Common myeloid progenitor, CD34-positive (primary cell): ENCODE measurements around the gene PAPSS1.

ENCODE experiments used
- CTCF ChIA-PET: fragments of 350-600 bp; sonication (Branson Sonifier 250); formaldehyde crosslinking; loops from one replicate; lab custom pipeline; 2021; ENCODE audit warnings: antibody characterized with exemption; lab: Charles Lee
- POLR2A ChIA-PET: fragments of 350-600 bp; sonication (Branson Sonifier 250); formaldehyde crosslinking; loops from one replicate; lab custom pipeline; 2021; ENCODE audit warnings: antibody characterized with exemption; lab: Charles Lee
- DNase-seq, 3 donors: peaks; one replicate each; pipeline versions ENCODE4 v3.0.0 to v3.0.0-alpha.2; 2013
- H3K27ac ChIP-seq, 2 experiments: 1 replicate in 1 of 2; 2 replicates in 1 of 2; pipeline ENCODE4 v1.7.0; 2013; ENCODE audit warnings: inconsistent platforms in 2 of 2, low read length in 2 of 2, mild to moderate bottlenecking in 2 of 2, low read depth in 1 of 2, moderate library complexity in 1 of 2; ENCODE audit not compliant: severe bottlenecking in 2 of 2, insufficient read depth in 1 of 2, poor library complexity in 1 of 2
- H3K27me3 ChIP-seq, 5 experiments: replicated peaks in 2 of 5; 1 replicate in 3 of 5; 2 replicates in 2 of 5; pipeline versions ENCODE4 v1.6.1 to v1.7.0; 2013; ENCODE audit warnings: low read length in 4 of 5, mild to moderate bottlenecking in 2 of 5, moderate library complexity in 2 of 5, inconsistent platforms in 1 of 5; ENCODE audit not compliant: insufficient read depth in 5 of 5, control insufficient read depth in 4 of 5
- H3K36me3 ChIP-seq, 4 experiments: 1 replicate in 2 of 4; 2 replicates in 2 of 4; pipeline versions ENCODE4 v1.6.1 to v1.7.0; 2013; ENCODE audit warnings: low read length in 3 of 4, control low read depth in 1 of 4, mild to moderate bottlenecking in 1 of 4; ENCODE audit not compliant: control insufficient read depth in 4 of 4, insufficient read depth in 4 of 4
- H3K4me1 ChIP-seq, 4 experiments: 1 replicate in 3 of 4; 2 replicates in 1 of 4; pipeline versions ENCODE4 v1.6.1 to v1.7.1; 2013; ENCODE audit warnings: low read length in 3 of 4, mild to moderate bottlenecking in 3 of 4, control low read depth in 1 of 4, inconsistent platforms in 1 of 4, moderate library complexity in 1 of 4; ENCODE audit not compliant: control insufficient read depth in 4 of 4, insufficient read depth in 4 of 4; ENCODE audit errors: control extremely low read depth in 1 of 4
- H3K4me3 ChIP-seq, 7 experiments: 1 replicate in 4 of 7; 2 replicates in 3 of 7; pipeline versions ENCODE4 v1.5.1 to v1.7.0; 2013; ENCODE audit warnings: mild to moderate bottlenecking in 7 of 7, low read length in 6 of 7, moderate library complexity in 6 of 7, inconsistent platforms in 2 of 7, low read depth in 2 of 7, control low read depth in 1 of 7; ENCODE audit not compliant: insufficient read depth in 4 of 7, control insufficient read depth in 1 of 7; ENCODE audit errors: extremely low read depth in 1 of 7
- H3K9me3 ChIP-seq, 5 experiments: 1 replicate in 4 of 5; 2 replicates in 1 of 5; pipeline versions ENCODE4 v1.6.1 to v1.7.1; 2013; ENCODE audit warnings: low read length in 4 of 5, mild to moderate bottlenecking in 2 of 5, inconsistent platforms in 1 of 5, low read depth in 1 of 5, moderate library complexity in 1 of 5; ENCODE audit not compliant: control insufficient read depth in 4 of 5, insufficient read depth in 2 of 5; ENCODE audit errors: control extremely low read depth in 1 of 5
- WGBS: methylation state at CpG from one replicate; pipeline ENCODE4 v1.1.5; 2013; ENCODE audit not compliant: insufficient coverage; 5-methylcytosine and 5-hydroxymethylcytosine counted together

The PAPSS1 gene

GRCh38 chr4:107747748-107748486 lies 27.9 kb upstream of the PAPSS1 start:
- Histone ChIP-seq H3K27ac (no peak overlapping the region), H3K4me3 (no peak overlapping the region), H3K36me3 (no peaks in the 10 kb centered on the region), H3K4me1 (no peaks in the 10 kb centered on the region), H3K27me3 (peaks cover 0 to 2% (median 0%) of the 10 kb centered on the region in 5 experiments), H3K9me3 (peaks cover 0 to 5% (median 0%) of the 10 kb centered on the region in 5 experiments)
- no peak for DNase-seq
- ChIA-PET POLR2A (no interaction called here), CTCF (interaction anchor here (0.9 to 5.8 kb wide), 5 partner anchors 9 to 165 kb away, joined by 3 to 27 read pairs (median 5); no protein-coding TSS in a partner anchor)
- whole genome bisulfite sequencing = 100% methylated on average over 4 of the region's 5 CpGs

DNA sequence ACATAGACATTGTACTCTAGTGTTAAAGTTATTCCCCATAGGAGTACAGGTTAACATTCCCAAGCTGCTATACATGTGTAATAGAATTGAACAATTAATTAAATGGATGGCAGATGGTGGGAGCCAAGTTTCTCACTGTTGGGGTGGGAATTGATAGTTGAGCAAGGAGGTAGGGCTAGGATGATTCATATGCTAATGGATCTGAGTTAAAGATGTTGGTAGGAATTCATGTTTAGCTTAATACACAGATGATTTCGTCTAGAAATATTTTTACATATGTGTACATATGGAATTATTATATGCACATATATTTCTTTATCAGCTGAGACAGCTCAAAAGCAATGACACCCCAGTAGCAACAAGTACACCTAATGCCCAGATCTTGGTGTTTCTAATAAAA lies 26.1 kb upstream of the PAPSS1 start:
- Histone ChIP-seq H3K36me3 (no peaks in the 10 kb centered on the region), H3K4me3 (no peak overlapping the region), H3K4me1 (no peaks in the 10 kb centered on the region), H3K27me3 (peaks cover 0 to 2% (median 0%) of the 10 kb centered on the region in 5 experiments), H3K27ac (no peak overlapping the region), H3K9me3 (peaks cover 0 to 5% (median 0%) of the 10 kb centered on the region in 5 experiments)
- no CpG with 5 or more reads among the region's 1 CpG for WGBS
- ChIA-PET CTCF (interaction anchor here (1.1 to 5.8 kb wide), 5 partner anchors 9 to 167 kb away, joined by 3 to 27 read pairs (median 4); no protein-coding TSS in a partner anchor), POLR2A (no interaction called here)
- DNase-seq = no peak

DNA sequence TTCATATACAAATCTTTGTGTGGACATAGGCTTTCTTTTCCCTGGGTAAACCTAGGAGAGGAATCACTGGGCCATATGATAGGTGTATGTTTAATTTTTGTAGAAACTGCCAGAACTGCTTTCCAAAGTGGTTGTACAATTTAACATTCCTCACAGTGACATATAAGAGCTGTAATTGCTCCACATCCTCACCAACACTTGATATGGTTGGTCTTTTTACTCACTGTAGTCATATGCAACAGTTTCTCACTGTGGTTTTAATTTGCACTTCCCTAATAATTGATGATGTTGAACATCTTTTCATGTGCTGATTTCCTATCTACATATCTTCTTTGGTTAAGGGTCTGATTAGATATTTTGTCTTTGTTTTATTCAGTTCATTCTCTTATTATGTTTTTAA lies 24.5 kb upstream of the PAPSS1 start:
- ChIA-PET POLR2A (no interaction called here), CTCF (interaction anchor here (5.8 kb wide), 1 partner anchor 8 kb away, joined by 27 read pairs; no protein-coding TSS in a partner anchor)
- Histone ChIP-seq H3K9me3 (peaks cover 0 to 5% (median 0%) of the 10 kb centered on the region in 5 experiments), H3K4me3 (no peak overlapping the region), H3K36me3 (no peaks in the 10 kb centered on the region), H3K4me1 (peaks cover 0 to 2% (median 0%) of the 10 kb centered on the region in 4 experiments), H3K27me3 (no peaks in the 10 kb centered on the region), H3K27ac (no peak overlapping the region)
- DNase-seq = no peak

- Histone ChIP-seq H3K27ac (no peak overlapping the region), H3K36me3 (no peaks in the 10 kb centered on the region), H3K4me3 (no peak overlapping the region), H3K9me3 (peaks cover 0 to 5% (median 0%) of the 10 kb centered on the region in 5 experiments), H3K4me1 (peaks cover 0 to 2% (median 0%) of the 10 kb centered on the region in 4 experiments), H3K27me3 (no peaks in the 10 kb centered on the region)
- DNase-seq = peak in 2 of 3 donors; percentile 59 to 65
- WGBS = no CpG with 5 or more reads among the region's 1 CpG
- ChIA-PET POLR2A (no interaction called here), CTCF (no interaction called here)
These were observed 23.5 kb upstream of the PAPSS1 start for GRCh38 chr4:107743532-107743931.

DNA sequence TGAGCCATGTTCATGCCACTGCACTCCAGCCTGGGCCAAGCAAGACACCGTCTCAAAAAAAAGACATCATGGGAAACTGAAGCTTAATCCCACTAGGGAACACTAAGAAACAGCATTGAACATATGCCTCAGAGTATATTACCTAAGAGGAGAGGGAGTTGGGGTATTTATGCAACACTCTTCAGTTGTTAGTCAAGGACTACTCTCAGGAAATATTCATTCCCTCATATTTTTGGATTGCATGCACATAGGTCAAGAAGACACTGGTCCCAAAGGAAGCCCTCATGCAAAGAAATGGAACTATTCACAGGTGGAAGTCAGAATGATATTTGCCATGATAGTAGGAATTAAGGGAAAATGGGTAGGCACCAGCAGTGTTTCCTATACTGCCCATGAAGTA lies 22.8 kb upstream of the PAPSS1 start:
- no peak for DNase-seq
- no peak overlapping the region for H3K4me3 ChIP-seq
- no peak overlapping the region for H3K27ac ChIP-seq
- H3K4me1 ChIP-seq = peaks cover 0 to 2% (median 0%) of the 10 kb centered on the region in 4 experiments
- no CpG with 5 or more reads among the region's 1 CpG for WGBS
- peaks cover 0 to 5% (median 0%) of the 10 kb centered on the region in 5 experiments for H3K9me3 ChIP-seq
- CTCF ChIA-PET = no interaction called here
- no peaks in the 10 kb centered on the region for H3K36me3 ChIP-seq
- POLR2A ChIA-PET = no interaction called here
- H3K27me3 ChIP-seq = no peaks in the 10 kb centered on the region

DNA sequence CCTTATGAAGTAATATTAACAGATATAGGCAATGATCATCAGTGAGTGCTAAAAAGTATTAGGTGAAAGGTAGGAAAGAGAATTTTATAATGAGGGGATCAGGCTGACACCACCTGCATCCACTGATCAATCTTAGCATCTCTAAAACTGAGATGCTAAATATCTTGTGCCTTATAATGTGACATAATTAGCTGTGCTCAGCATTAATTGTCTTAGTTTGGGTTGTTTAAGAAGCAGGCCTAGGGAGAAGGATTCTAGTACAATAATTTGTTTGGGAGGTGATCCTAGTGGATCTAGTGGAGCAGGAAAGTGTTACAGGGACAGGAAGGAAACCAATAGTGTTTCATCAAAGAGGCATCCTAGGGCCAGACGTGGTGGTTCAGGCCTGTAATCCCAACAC lies 22.2 kb upstream of the PAPSS1 start:
- ChIA-PET CTCF (no interaction called here), POLR2A (no interaction called here)
- Histone ChIP-seq H3K9me3 (peaks cover 0 to 5% (median 0%) of the 10 kb centered on the region in 5 experiments), H3K36me3 (no peaks in the 10 kb centered on the region), H3K4me3 (no peak overlapping the region), H3K27ac (no peak overlapping the region), H3K4me1 (peaks cover 0 to 2% (median 0%) of the 10 kb centered on the region in 4 experiments), H3K27me3 (no peaks in the 10 kb centered on the region)
- no peak for DNase-seq
- whole genome bisulfite sequencing = 100% methylated on average over 1 of the region's 1 CpG
